B cell (primary cell): ENCODE results near the gene SALL3. TPM values are rescaled to one million over a fixed set of nuclear protein-coding genes. Genes with fewer than 3 reads are reported as not detected.

Experiments
- ATAC-seq: fragments of 200-7000 bp; cut with Tn5 transposase; one replicate; pipeline ENCODE4 v1.10.0; 2021; ENCODE audit warnings: low read depth, mild to moderate bottlenecking, moderate number of reproducible peaks, moderate library complexity
- CTCF ChIA-PET: fragments of 350-600 bp; sonication (Branson Sonifier 250); formaldehyde crosslinking; loops from one replicate; lab custom pipeline; 2021; ENCODE audit warnings: antibody characterized with exemption, inconsistent platforms; lab: Charles Lee
- POLR2A ChIA-PET: fragments of 350-600 bp; sonication (Branson Sonifier 250); formaldehyde crosslinking; loops from one replicate; lab custom pipeline; 2021; ENCODE audit warnings: antibody characterized with exemption; lab: Charles Lee
- DNase-seq: peaks from one replicate; pipeline ENCODE4 v3.0.0; 2013
- H2AFZ ChIP-seq: 2 replicates; pipeline ENCODE4 v1.6.1; 2012; ENCODE audit warnings: mild to moderate bottlenecking, low read depth, low read length; ENCODE audit not compliant: insufficient read depth, poor library complexity, severe bottlenecking
- H3K27ac ChIP-seq, 2 donors: 1 replicate in 1 of 2; 2 replicates in 1 of 2; pipeline ENCODE4 v1.5.1; 2012 to 2013; ENCODE audit warnings: low read length in 2 of 2, mild to moderate bottlenecking in 2 of 2, moderate library complexity in 1 of 2
- H3K27me3 ChIP-seq, 4 experiments: fragments of 200-600 bp in 1 of 4; sonication (generic) in 1 of 4; replicated peaks in 1 of 4; 1 replicate in 2 of 4; 2 replicates in 2 of 4; pipeline versions ENCODE4 v1.6.1 to v1.7.0; 2013 to 2016; ENCODE audit warnings: low read length in 3 of 4, mild to moderate bottlenecking in 2 of 4, mixed read lengths in 1 of 4, moderate library complexity in 1 of 4; ENCODE audit not compliant: insufficient read depth in 4 of 4, control insufficient read depth in 3 of 4; ENCODE audit errors: control extremely low read depth in 1 of 4
- H3K36me3 ChIP-seq, 2 experiments: replicated peaks in 1 of 2; 1 replicate in 1 of 2; 2 replicates in 1 of 2; pipeline versions ENCODE4 v1.6.1 to v1.7.1; 2013; ENCODE audit warnings: low read length in 1 of 2; ENCODE audit not compliant: insufficient read depth in 2 of 2, control insufficient read depth in 1 of 2; ENCODE audit errors: control extremely low read depth in 1 of 2, extremely low read depth in 1 of 2
- H3K4me1 ChIP-seq, 2 donors: fragments of 200-600 bp in 1 of 2; sonication (generic) in 1 of 2; 1 replicate in 1 of 2; 2 replicates in 1 of 2; pipeline versions ENCODE4 v1.5.1 to v1.6.1; 2013 to 2017; ENCODE audit warnings: low read length in 2 of 2; ENCODE audit not compliant: control insufficient read depth in 2 of 2, insufficient read depth in 2 of 2
- H3K4me2 ChIP-seq: replicated peaks from 2 replicates; pipeline ENCODE3; 2012; ENCODE audit warnings: mild to moderate bottlenecking, low read depth, low read length; ENCODE audit not compliant: poor library complexity, severe bottlenecking
- H3K4me3 ChIP-seq, 5 experiments: fragments of 200-600 bp in 1 of 5; sonication (generic) in 1 of 5; 1 replicate in 3 of 5; 2 replicates in 2 of 5; pipeline versions ENCODE4 v1.5.1 to v1.7.0; 2011 to 2016; ENCODE audit warnings: low read length in 4 of 5, mild to moderate bottlenecking in 4 of 5, low read depth in 2 of 5, control low read depth in 1 of 5, moderate library complexity in 1 of 5; ENCODE audit not compliant: insufficient read depth in 1 of 5; ENCODE audit errors: control extremely low read depth in 1 of 5, extremely low read depth in 1 of 5
- H3K79me2 ChIP-seq: fragments of 200-600 bp; sonication (generic); one replicate; pipeline ENCODE4 v1.6.0; 2016; ENCODE audit warnings: low read length; ENCODE audit not compliant: control insufficient read depth, insufficient read depth
- H3K9ac ChIP-seq: fragments of 200-600 bp; sonication (generic); 2 replicates; pipeline ENCODE4 v1.6.1; 2017; ENCODE audit warnings: mild to moderate bottlenecking, low read length, moderate library complexity
- H3K9me3 ChIP-seq, 3 donors: one replicate each; pipeline versions ENCODE4 v1.6.1 to v1.7.1; 2013; ENCODE audit warnings: low read length in 2 of 3; ENCODE audit not compliant: control insufficient read depth in 2 of 3, insufficient read depth in 1 of 3; ENCODE audit errors: control extremely low read depth in 1 of 3
- H4K20me1 ChIP-seq: 2 replicates; pipeline ENCODE4 v1.6.0; 2012; ENCODE audit warnings: mild to moderate bottlenecking, low read length; ENCODE audit not compliant: insufficient read depth, control insufficient read depth, poor library complexity, severe bottlenecking
- H3K27ac Mint-ChIP-seq: one replicate; pipeline ENCODE4 v1.8.0; 2021; ENCODE audit warnings: mixed read lengths
- H3K27me3 Mint-ChIP-seq: one replicate; pipeline ENCODE4 v1.8.0; 2021; ENCODE audit warnings: mixed read lengths
- H3K4me1 Mint-ChIP-seq: one replicate; pipeline ENCODE4 v1.8.0; 2021; ENCODE audit warnings: mixed read lengths
- H3K4me3 Mint-ChIP-seq: one replicate; pipeline ENCODE4 v1.8.0; 2021; ENCODE audit warnings: mixed read lengths
- H3K9me3 Mint-ChIP-seq: one replicate; pipeline ENCODE4 v1.8.0; 2022; ENCODE audit warnings: mixed read lengths; ENCODE audit not compliant: insufficient read depth
- CTCF ChIP-seq: fragments of 200-600 bp; IDR thresholded peaks from one replicate; pipeline ENCODE4 v1.8.0; 2022; ENCODE audit warnings: antibody characterized with exemption, mild to moderate bottlenecking
- EZH2 ChIP-seq: IDR thresholded peaks from 2 replicates; pipeline ENCODE4 v1.6.1; 2012; ENCODE audit warnings: borderline replicate concordance, low read depth, mild to moderate bottlenecking, moderate library complexity, low read length; ENCODE audit not compliant: insufficient read depth, poor library complexity, severe bottlenecking
- WGBS: methylation state at CpG from one replicate; pipeline ENCODE4 v1.1.5; 2013; ENCODE audit warnings: missing lambda C conversion rate; ENCODE audit not compliant: insufficient coverage; 5-methylcytosine and 5-hydroxymethylcytosine counted together
- intact Hi-C: fragments of 100-400 bp; cut with micrococcal nuclease; formaldehyde crosslinking; loops from one replicate; pipeline ENCODE4 v1.10.0; 2022
- polyA plus RNA-seq: library from polyadenylated mRNA; depleted of rRNA; stranded (reverse); fragments of >200 nt; gene quantifications from 2 replicates; pipeline ENCODE4 v1.2.3, GENCODE V29; 2012
- total RNA-seq, 2 donors: library from RNA; stranded (reverse); fragments of 120-200 nt in 1 of 2; gene quantifications; 1 replicate in 1 of 2; 2 replicates in 1 of 2; pipeline versions ENCODE4 v1.2.3 to v1.2.4, GENCODE V29; 2013 to 2022

SALL3 gene
- total and polyA plus RNA-seq, 2 donors (not counting 1 experiment from before 2014, with no cell fraction given), result not detected

DNA sequence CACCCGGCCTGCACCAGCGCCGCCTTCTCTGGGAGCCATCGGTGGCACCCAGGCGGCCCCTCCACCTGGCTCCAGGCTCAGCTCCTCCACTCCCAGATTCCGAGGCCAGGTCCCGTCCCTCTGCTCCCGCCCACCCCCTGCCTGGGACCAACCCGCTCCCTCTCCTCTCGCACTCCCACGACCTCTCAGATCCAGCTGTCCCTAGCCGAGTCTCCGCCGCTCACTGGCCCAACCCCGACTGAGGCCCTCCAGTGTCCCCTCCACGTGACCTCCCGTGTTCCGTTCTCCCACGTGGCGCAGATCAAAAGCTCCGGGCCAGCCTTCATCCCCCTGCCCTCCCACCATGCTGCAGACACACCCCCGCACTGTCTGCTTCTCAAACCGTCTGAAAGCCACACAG, 14.4 kb upstream of the SALL3 start:
- Mint-ChIP-seq H3K27ac (no peak overlapping the region), H3K27me3 (peaks cover 11% of the 10 kb centered on the region), H3K4me3 (no peak overlapping the region), H3K9me3 (peaks cover 15% of the 10 kb centered on the region), H3K4me1 (no peaks in the 10 kb centered on the region)
- Histone ChIP-seq H3K27me3 (peaks cover 0 to 6% (median 0%) of the 10 kb centered on the region in 4 experiments), H3K4me2 (no peak overlapping the region), H4K20me1 (no peaks in the 10 kb centered on the region), H3K4me3 (no peak overlapping the region), H3K9me3 (peaks cover 0 to 13% (median 0%) of the 10 kb centered on the region in 3 donors), H3K9ac (no peak overlapping the region), H3K36me3 (no peaks in the 10 kb centered on the region), H2AFZ (no peak overlapping the region), H3K79me2 (no peaks in the 10 kb centered on the region), H3K4me1 (no peaks in the 10 kb centered on the region), H3K27ac (no peak overlapping the region)
- ATAC-seq (no peak), DNase-seq (no peak)
- intact Hi-C loops, result no loop called here
- POLR2A ChIA-PET, result no interaction called here
- CTCF ChIA-PET, result no interaction called here
- TF ChIP-seq CTCF (no peak), EZH2 (no peak)
- WGBS, result 90% methylated on average over 22 of the region's 23 CpGs

DNA sequence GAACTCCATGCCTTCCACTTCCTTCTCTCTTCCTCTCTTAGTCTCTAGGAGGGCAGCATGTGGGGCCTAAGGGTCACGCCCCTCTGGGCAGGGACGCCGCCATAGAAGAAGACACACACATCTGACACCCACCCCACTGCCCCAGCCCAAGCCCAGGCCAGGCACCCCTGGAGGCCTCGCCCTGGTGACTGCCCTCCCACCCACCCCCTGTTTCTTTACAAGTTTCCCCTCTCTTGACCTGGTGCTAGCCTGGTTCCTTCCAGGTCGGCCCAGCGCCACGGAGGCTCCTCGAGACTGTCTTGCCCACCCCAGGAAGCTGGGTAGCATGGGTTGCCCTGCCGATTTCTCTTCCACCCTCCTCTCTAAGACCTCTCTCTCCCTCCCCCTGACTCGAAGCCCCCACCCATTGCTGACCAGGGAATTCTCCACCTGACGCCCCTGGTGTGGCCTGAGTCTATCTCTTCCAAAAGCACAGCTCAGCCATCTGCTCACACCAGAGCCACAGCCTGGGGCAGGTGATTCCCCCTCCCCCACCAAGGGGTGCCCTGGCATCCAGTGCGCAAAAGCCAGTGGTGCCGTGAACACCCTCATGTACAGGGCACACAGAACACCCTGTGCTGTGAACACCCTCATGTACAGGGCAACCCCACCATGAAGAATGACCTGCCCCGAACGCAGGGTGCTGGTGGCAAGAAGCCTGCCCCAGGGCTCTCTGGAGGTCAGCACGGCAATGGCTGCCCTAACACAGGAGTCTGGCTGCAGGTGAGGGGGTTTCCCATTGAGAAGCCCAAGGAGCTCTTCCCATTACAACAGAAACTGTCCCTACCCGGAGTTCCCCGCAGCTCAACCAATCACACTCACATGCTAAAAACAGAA, 13.5 kb upstream of the SALL3 start:
- CTCF ChIA-PET, result no interaction called here

More for the DNA sequence above, 13.5 kb upstream of the SALL3 start:
- Mint-ChIP-seq H3K27me3 (peaks cover 18% of the 10 kb centered on the region), H3K9me3 (peaks cover 15% of the 10 kb centered on the region), H3K27ac (no peak overlapping the region), H3K4me1 (no peaks in the 10 kb centered on the region), H3K4me3 (no peak overlapping the region)
- Histone ChIP-seq H3K27ac (no peak overlapping the region), H4K20me1 (no peaks in the 10 kb centered on the region), H3K79me2 (no peaks in the 10 kb centered on the region), H3K9ac (no peak overlapping the region), H2AFZ (no peak overlapping the region), H3K27me3 (peaks cover 0 to 8% (median 0%) of the 10 kb centered on the region in 4 experiments), H3K9me3 (peaks cover 0 to 18% (median 0%) of the 10 kb centered on the region in 3 donors), H3K36me3 (no peaks in the 10 kb centered on the region), H3K4me2 (no peak overlapping the region), H3K4me1 (no peaks in the 10 kb centered on the region), H3K4me3 (no peak overlapping the region)
- POLR2A ChIA-PET, result no interaction called here
- ATAC-seq, result no peak
- 92% methylated on average over 14 of the region's 18 CpGs for WGBS
- no peak for DNase-seq
- no peak for TF ChIP-seq CTCF
- TF ChIP-seq EZH2, result no peak
- intact Hi-C loops, result no loop called here
